T-cell (primary cell): ENCODE measurements around the gene RNF217. TPM values are rescaled to one million over a fixed set of nuclear protein-coding genes. Genes with fewer than 3 reads are reported as not detected.
"Not testable (repeated sequence)": the region's sequence is repeated elsewhere in the genome, so short reads cannot be mapped to it uniquely, and the experiment has no call there.

Experiments used
- ATAC-seq, 4 experiments: fragments of 200-7000 bp in 3 of 4; fragments of 150-1000 bp in 1 of 4; cut with Tn5 transposase; replicated peaks in 1 of 4; 1 replicate in 3 of 4; 2 replicates in 1 of 4; pipeline ENCODE4 v1.10.0; 2021; ENCODE audit warnings: moderate library complexity in 3 of 4, mild to moderate bottlenecking in 2 of 4, moderate number of reproducible peaks in 1 of 4
- CTCF ChIA-PET, 2 donors: fragments of 300-600 bp; sonication (Branson Sonifier 250); formaldehyde crosslinking; loops; one replicate each; lab custom pipeline; 2022; ENCODE audit warnings: antibody characterized with exemption in 2 of 2; lab: Charles Lee
- POLR2A ChIA-PET, 2 donors: fragments of 300-600 bp; sonication (Branson Sonifier 250); formaldehyde crosslinking; loops; one replicate each; lab custom pipeline; 2022; ENCODE audit warnings: antibody characterized with exemption in 2 of 2; lab: Charles Lee
- DNase-seq, 35 experiments: peaks; one replicate each; pipeline versions ENCODE4 v3.0.0 to v3.0.0-alpha.2; 2013 to 2023
- H3K27ac ChIP-seq: one replicate; pipeline ENCODE4 v1.5.1; 2013; ENCODE audit warnings: low read length
- H3K27me3 ChIP-seq, 2 experiments: replicated peaks in 1 of 2; 1 replicate in 1 of 2; 2 replicates in 1 of 2; pipeline versions ENCODE4 v1.6.1 to v1.7.0; 2013; ENCODE audit warnings: low read length in 1 of 2, mixed read lengths in 1 of 2; ENCODE audit not compliant: control insufficient read depth in 2 of 2, insufficient read depth in 2 of 2; ENCODE audit errors: extremely low read depth in 1 of 2
- H3K36me3 ChIP-seq, 2 donors: 1 replicate in 1 of 2; 2 replicates in 1 of 2; pipeline versions ENCODE4 v1.6.1 to v1.7.0; 2013; ENCODE audit warnings: low read length in 1 of 2; ENCODE audit not compliant: control insufficient read depth in 2 of 2, insufficient read depth in 1 of 2; ENCODE audit errors: extremely low read depth in 1 of 2
- H3K4me1 ChIP-seq, 2 experiments: 1 replicate in 1 of 2; 2 replicates in 1 of 2; pipeline versions ENCODE4 v1.6.1 to v1.7.0; 2013; ENCODE audit warnings: low read length in 2 of 2, mixed read lengths in 1 of 2; ENCODE audit not compliant: insufficient read depth in 2 of 2, control insufficient read depth in 1 of 2; ENCODE audit errors: extremely low read depth in 1 of 2
- H3K4me3 ChIP-seq, 2 donors: 1 replicate in 1 of 2; 2 replicates in 1 of 2; pipeline versions ENCODE4 v1.5.1 to v1.7.0; 2013; ENCODE audit warnings: mild to moderate bottlenecking in 2 of 2, low read length in 1 of 2, moderate library complexity in 1 of 2; ENCODE audit not compliant: control insufficient read depth in 1 of 2; ENCODE audit errors: extremely low read depth in 1 of 2
- H3K9me3 ChIP-seq: 2 replicates; pipeline ENCODE4 v1.7.0; 2013
- H3K27ac Mint-ChIP-seq, 2 donors: one replicate each; pipeline ENCODE4 v1.8.0; 2020 to 2021; ENCODE audit warnings: mild to moderate bottlenecking in 2 of 2, mixed read lengths in 2 of 2
- H3K27me3 Mint-ChIP-seq, 2 donors: one replicate each; pipeline ENCODE4 v1.8.0; 2021 to 2022; ENCODE audit warnings: mixed read lengths in 2 of 2
- H3K36me3 Mint-ChIP-seq: one replicate; pipeline ENCODE4 v1.8.0; 2021; ENCODE audit warnings: mixed read lengths
- H3K4me1 Mint-ChIP-seq, 3 donors: one replicate each; pipeline ENCODE4 v1.8.0; 2020 to 2022; ENCODE audit warnings: mixed read lengths in 3 of 3, mild to moderate bottlenecking in 1 of 3
- H3K4me3 Mint-ChIP-seq, 3 donors: one replicate each; pipeline ENCODE4 v1.8.0; 2020 to 2022; ENCODE audit warnings: mild to moderate bottlenecking in 3 of 3, mixed read lengths in 3 of 3, moderate library complexity in 3 of 3
- H3K9me3 Mint-ChIP-seq, 3 donors: one replicate each; pipeline ENCODE4 v1.8.0; 2020 to 2022; ENCODE audit warnings: mixed read lengths in 3 of 3
- WGBS: methylation state at CpG from one replicate; pipeline ENCODE4 v1.1.5; 2013; ENCODE audit warnings: missing lambda C conversion rate; ENCODE audit not compliant: insufficient coverage; 5-methylcytosine and 5-hydroxymethylcytosine counted together
- total RNA-seq, 35 experiments: library from RNA in 6 of 35; stranded (reverse) in 6 of 35; fragments of 120-200 nt in 1 of 35; gene quantifications; one replicate each; pipeline versions ENCODE4 v1.2.1 to v1.2.4 and lab custom pipeline; 2013 to 2026

The RNF217 gene
- total RNA-seq, 5 donors from 2014 or later (not counting 1 experiment from before 2014, with no cell fraction given) = 0.16 to 0.89 (median 0.59) TPM

DNA sequence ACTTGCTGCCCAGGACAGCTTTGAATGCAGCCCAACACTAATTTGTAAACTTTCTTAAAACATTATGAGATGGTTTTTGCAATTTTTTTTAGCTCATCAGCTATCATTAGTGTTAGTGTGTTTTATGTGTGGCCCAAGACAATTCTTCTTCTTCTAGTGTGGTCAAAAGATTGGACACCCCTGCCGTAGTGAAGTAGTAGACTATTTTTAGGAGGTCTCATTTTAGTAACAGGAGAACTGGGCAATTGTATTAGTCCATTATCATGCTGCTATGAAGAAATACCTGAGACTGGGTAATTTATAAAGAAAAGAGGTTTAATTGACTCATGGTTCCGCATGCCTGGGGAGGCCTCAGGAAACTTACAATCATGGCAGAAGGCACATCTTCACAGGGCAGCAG lies 112.8 kb downstream of the RNF217 start:
- ATAC-seq, H3K27ac ChIP-seq, H3K9me3 Mint-ChIP-seq, H3K27me3 Mint-ChIP-seq, H3K9me3 ChIP-seq, H3K36me3 ChIP-seq, DNase-seq, H3K4me1 Mint-ChIP-seq, H3K36me3 Mint-ChIP-seq, H3K27me3 ChIP-seq, H3K4me1 ChIP-seq, H3K4me3 ChIP-seq, CTCF ChIA-PET, H3K27ac Mint-ChIP-seq, H3K4me3 Mint-ChIP-seq: not testable (repeated sequence)
- POLR2A ChIA-PET = interaction anchor here in 1 of 2 donors (0.6 kb wide), 1 partner anchor 65 kb away, joined by 3 read pairs; no protein-coding TSS in a partner anchor
- WGBS = 100% methylated on average over 1 of the region's 2 CpGs

DNA sequence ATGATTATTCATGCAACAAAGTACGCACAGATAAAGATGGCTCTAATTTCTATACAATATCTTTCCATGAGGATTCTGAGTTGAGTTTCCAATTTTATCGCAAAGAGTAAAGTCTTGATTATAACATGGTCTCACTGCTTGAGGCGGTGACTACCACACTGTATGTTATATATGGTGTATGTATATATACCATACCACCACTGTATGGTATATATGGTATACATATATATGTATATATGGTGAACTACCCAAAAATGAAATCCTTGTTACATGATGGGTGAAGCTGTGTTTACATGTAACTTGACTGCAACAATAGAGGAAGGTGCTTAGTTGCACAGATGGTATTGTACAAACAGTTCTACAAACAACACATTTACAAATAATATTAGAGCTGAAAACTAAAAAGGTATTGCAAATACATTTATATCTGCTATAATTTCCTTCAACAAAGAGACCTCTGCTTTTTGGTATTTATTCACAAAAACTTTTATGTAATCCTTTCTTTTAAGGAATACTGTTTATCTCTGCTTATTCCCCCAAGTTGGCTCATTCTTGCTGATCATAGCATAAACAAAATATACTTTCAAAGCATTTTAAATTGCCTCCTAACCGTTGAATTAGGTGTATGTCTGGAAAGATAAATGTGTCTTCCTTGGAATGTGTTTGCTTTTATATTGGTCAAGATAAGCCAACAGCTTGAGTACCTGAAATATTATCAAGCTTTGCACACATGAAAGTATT lies 113.7 kb downstream of the RNF217 start:
- no peak for DNase-seq
- ChIA-PET POLR2A (interaction anchor here in 1 of 2 donors (0.5 kb wide), 1 partner anchor 30 kb away, joined by 6 read pairs; no protein-coding TSS in a partner anchor), CTCF (no interaction called here)
- H3K36me3 Mint-ChIP-seq = no peaks in the 10 kb centered on the region
- H3K27ac Mint-ChIP-seq = no peak overlapping the region
- no CpG with 5 or more reads among the region's 4 CpGs for WGBS
- Histone ChIP-seq H3K27ac (no peak overlapping the region), H3K36me3 (no peaks in the 10 kb centered on the region), H3K4me1 (no peaks in the 10 kb centered on the region), H3K4me3 (no peak overlapping the region), H3K27me3 (no peaks in the 10 kb centered on the region), H3K9me3 (no peaks in the 10 kb centered on the region)
- H3K4me1 Mint-ChIP-seq = no peaks in the 10 kb centered on the region
- no peaks in the 10 kb centered on the region for H3K9me3 Mint-ChIP-seq
- no peaks in the 10 kb centered on the region for H3K27me3 Mint-ChIP-seq
- no peak overlapping the region for H3K4me3 Mint-ChIP-seq
- no peak for ATAC-seq

DNA sequence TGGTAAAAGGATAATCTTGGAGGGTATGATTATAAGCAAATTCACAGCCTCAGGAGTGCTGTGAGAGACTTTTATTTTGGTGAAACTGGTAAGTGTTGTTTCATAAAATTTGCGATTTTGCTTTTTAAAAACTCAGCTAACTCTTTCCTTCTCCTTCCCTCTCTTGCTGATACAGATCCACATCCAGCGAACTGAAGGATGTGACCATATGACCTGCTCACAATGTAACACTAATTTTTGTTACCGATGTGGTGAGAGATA lies 114.2 kb downstream of the RNF217 start:
- Mint-ChIP-seq H3K27me3 (no peaks in the 10 kb centered on the region), H3K4me3 (no peak overlapping the region), H3K27ac (no peak overlapping the region), H3K4me1 (no peaks in the 10 kb centered on the region), H3K36me3 (no peaks in the 10 kb centered on the region), H3K9me3 (no peaks in the 10 kb centered on the region)
- Histone ChIP-seq H3K27me3 (no peaks in the 10 kb centered on the region), H3K4me1 (no peaks in the 10 kb centered on the region), H3K4me3 (no peak overlapping the region), H3K27ac (no peak overlapping the region), H3K9me3 (no peaks in the 10 kb centered on the region), H3K36me3 (no peaks in the 10 kb centered on the region)
- CTCF ChIA-PET = no interaction called here
- whole genome bisulfite sequencing = 83% methylated on average over 2 of the region's 3 CpGs
- DNase-seq (no peak), ATAC-seq (no peak)
- POLR2A ChIA-PET = no interaction called here

DNA sequence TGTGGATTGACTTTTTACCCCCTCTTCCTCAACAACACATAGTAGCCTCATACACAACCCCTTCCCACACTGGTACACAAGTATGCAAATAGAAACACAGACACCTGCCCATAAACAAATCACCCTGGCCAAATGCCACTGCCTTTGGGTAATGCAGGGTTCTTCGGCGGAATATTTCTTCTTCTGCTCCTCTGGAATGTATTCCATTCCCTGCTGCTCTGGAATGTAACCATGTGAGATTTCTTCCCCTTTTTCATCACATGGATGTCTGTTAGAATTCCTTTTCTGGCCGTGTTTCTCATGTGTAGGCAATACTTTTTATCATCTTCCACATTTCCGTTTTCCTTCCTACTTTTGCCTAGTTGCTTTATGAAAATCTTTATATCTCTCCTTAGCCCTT lies 115.2 kb downstream of the RNF217 start:
- 90% methylated on average over 2 of the region's 4 CpGs for WGBS
- H3K27me3 Mint-ChIP-seq = no peaks in the 10 kb centered on the region
- CTCF ChIA-PET = no interaction called here
- POLR2A ChIA-PET = no interaction called here
- Histone ChIP-seq H3K4me1 (no peaks in the 10 kb centered on the region), H3K9me3 (no peaks in the 10 kb centered on the region), H3K36me3 (no peaks in the 10 kb centered on the region), H3K27me3 (no peaks in the 10 kb centered on the region), H3K4me3 (no peak overlapping the region), H3K27ac (no peak overlapping the region)
- ATAC-seq (no peak), DNase-seq (no peak)
- no peaks in the 10 kb centered on the region for H3K4me1 Mint-ChIP-seq
- no peak overlapping the region for H3K4me3 Mint-ChIP-seq
- no peak overlapping the region for H3K27ac Mint-ChIP-seq
- H3K36me3 Mint-ChIP-seq = no peaks in the 10 kb centered on the region
- H3K9me3 Mint-ChIP-seq = no peaks in the 10 kb centered on the region

GRCh38 chr6:125078602-125079321 lies 116.5 kb downstream of the RNF217 start:
- ChIA-PET CTCF (no interaction called here), POLR2A (no interaction called here)
- Mint-ChIP-seq H3K27me3 (no peaks in the 10 kb centered on the region), H3K27ac (no peak overlapping the region), H3K4me1 (no peaks in the 10 kb centered on the region), H3K36me3 (no peaks in the 10 kb centered on the region), H3K4me3 (no peak overlapping the region), H3K9me3 (no peaks in the 10 kb centered on the region)
- no peak for DNase-seq
- WGBS = 90% methylated on average over 2 of the region's 5 CpGs
- H3K36me3 ChIP-seq = no peaks in the 10 kb centered on the region
- no peak overlapping the region for H3K4me3 ChIP-seq
- H3K27me3 ChIP-seq = no peaks in the 10 kb centered on the region
- H3K9me3 ChIP-seq = no peaks in the 10 kb centered on the region
- H3K4me1 ChIP-seq = no peaks in the 10 kb centered on the region
- H3K27ac ChIP-seq = no peak overlapping the region
- no peak for ATAC-seq

DNA sequence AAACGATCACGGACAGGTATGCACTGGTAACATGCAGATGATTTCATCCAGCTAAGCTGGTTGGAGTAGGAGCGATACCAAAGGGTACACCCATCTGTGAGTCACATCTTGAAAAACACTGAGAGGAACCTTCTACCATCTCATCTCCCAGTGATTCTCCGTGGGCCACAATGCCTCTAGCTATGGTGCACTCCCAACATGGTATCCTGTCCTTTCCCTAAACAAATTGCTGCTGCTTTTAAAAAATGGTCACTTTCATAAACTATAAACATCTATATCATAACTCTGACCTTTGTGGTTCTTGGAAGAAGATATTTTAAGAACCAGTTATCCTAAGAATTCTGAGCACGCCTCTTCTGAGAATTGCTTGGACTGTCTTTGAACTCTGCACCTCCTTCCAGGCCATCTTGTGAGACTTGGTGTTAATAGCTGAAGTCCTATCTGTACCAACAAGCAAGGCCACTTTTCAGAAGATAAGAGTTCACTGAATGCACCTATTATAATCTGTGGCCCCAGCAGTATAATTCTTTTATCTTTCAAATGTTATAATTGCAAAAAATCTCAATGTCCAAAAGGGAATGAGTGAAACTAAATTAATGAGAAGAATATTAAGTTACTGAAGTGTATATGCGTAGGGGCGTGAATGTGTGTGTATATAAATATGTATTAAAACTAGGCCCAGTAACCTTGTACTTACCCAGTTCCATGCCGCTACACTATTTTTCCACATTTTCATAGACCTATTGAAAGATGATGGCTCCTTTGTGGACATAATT lies 120.9 kb downstream of the RNF217 start:
- Histone ChIP-seq H3K9me3 (no peaks in the 10 kb centered on the region), H3K4me3 (no peak overlapping the region), H3K27me3 (no peaks in the 10 kb centered on the region), H3K4me1 (no peaks in the 10 kb centered on the region), H3K36me3 (no peaks in the 10 kb centered on the region), H3K27ac (no peak overlapping the region)
- ChIA-PET POLR2A (interaction anchor here in 1 of 2 donors (0.6 kb wide), 1 partner anchor 45 kb away, joined by 3 read pairs; no protein-coding TSS in a partner anchor), CTCF (interaction anchor here in 1 of 2 donors (0.6 kb wide), 1 partner anchor 16 kb away, joined by 3 read pairs; no protein-coding TSS in a partner anchor)
- Mint-ChIP-seq H3K27ac (no peak overlapping the region), H3K27me3 (no peaks in the 10 kb centered on the region), H3K9me3 (no peaks in the 10 kb centered on the region), H3K4me1 (no peaks in the 10 kb centered on the region), H3K4me3 (no peak overlapping the region), H3K36me3 (no peaks in the 10 kb centered on the region)
- ATAC-seq = no peak
- DNase-seq = no peak
- WGBS = 100% methylated on average over 1 of the region's 8 CpGs
